T-helper 1 cell treated with Interleukin-12 subunit alpha and Interleukin-12 subunit beta and Interleukin-4 antibody, amounts not matched to agents 30 μg/mL and 1 μg/mL, for 36 hours (primary cell): ENCODE results near the gene REN.

Experiments used
- H3K27ac Mint-ChIP-seq: one replicate; pipeline ENCODE4 v1.8.0; 2021; ENCODE audit warnings: mild to moderate bottlenecking, mixed read lengths
- H3K27me3 Mint-ChIP-seq: one replicate; pipeline ENCODE4 v1.8.0; 2021; ENCODE audit warnings: low read depth, mixed read lengths
- H3K36me3 Mint-ChIP-seq: one replicate; pipeline ENCODE4 v1.8.0; 2021; ENCODE audit warnings: low read depth, mixed read lengths
- H3K4me1 Mint-ChIP-seq: one replicate; pipeline ENCODE4 v1.8.0; 2021; ENCODE audit warnings: low read depth, mixed read lengths
- H3K4me3 Mint-ChIP-seq: one replicate; pipeline ENCODE4 v1.8.0; 2021; ENCODE audit warnings: mild to moderate bottlenecking, moderate library complexity, mixed read lengths
- H3K9me3 Mint-ChIP-seq: one replicate; pipeline ENCODE4 v1.8.0; 2021; ENCODE audit warnings: mixed read lengths

Gene REN

GRCh38 chr1:204166219-204166618 lies at the start of gene REN:
REN (minus strand) TSS chr1:204166337; CDS start chr1:204166293, 44 bp downstream.
- H3K27ac Mint-ChIP-seq: no peak within 1 kb of the TSS
- H3K9me3 Mint-ChIP-seq: peaks cover 31% of the 10 kb centered on the region
- no peaks in the 10 kb centered on the region for H3K36me3 Mint-ChIP-seq
- no peak within 1 kb of the TSS for H3K4me3 Mint-ChIP-seq
- H3K27me3 Mint-ChIP-seq: peaks cover 4% of the 10 kb centered on the region
- H3K4me1 Mint-ChIP-seq: no peaks in the 10 kb centered on the region

- no peak within 1 kb of the TSS for H3K27ac Mint-ChIP-seq
Measured at GRCh38 chr1:204213668-204214662, 47.8 kb upstream of the REN start, which contains the start of gene GOLT1A. GOLT1A (minus strand) TSS chr1:204213988; CDS start chr1:204213906, 82 bp downstream.

GRCh38 chr1:204212715-204213114 lies 46.6 kb upstream of the REN start:
- Mint-ChIP-seq H3K27me3 (peaks cover 10% of the 10 kb centered on the region), H3K27ac (no peak overlapping the region), H3K9me3 (no peaks in the 10 kb centered on the region), H3K4me3 (no peak overlapping the region), H3K4me1 (peaks cover 3% of the 10 kb centered on the region), H3K36me3 (no peaks in the 10 kb centered on the region)

More at GRCh38 chr1:204213668-204214662, 47.8 kb upstream of the REN start, which contains the start of gene GOLT1A:
- H3K9me3 Mint-ChIP-seq: no peaks in the 10 kb centered on the region
- H3K4me1 Mint-ChIP-seq: peaks cover 3% of the 10 kb centered on the region
- peak within 1 kb of the TSS; percentile 25 for H3K4me3 Mint-ChIP-seq
- H3K27me3 Mint-ChIP-seq: peaks cover 10% of the 10 kb centered on the region
- H3K36me3 Mint-ChIP-seq: no peaks in the 10 kb centered on the region

GRCh38 chr1:204211046-204211445 lies 44.9 kb upstream of the REN start:
- Mint-ChIP-seq H3K27me3 (peaks cover 19% of the 10 kb centered on the region), H3K9me3 (no peaks in the 10 kb centered on the region), H3K36me3 (no peaks in the 10 kb centered on the region), H3K27ac (no peak overlapping the region), H3K4me3 (no peak overlapping the region), H3K4me1 (peaks cover 3% of the 10 kb centered on the region)

- H3K36me3 Mint-ChIP-seq: no peaks in the 10 kb centered on the region
- H3K4me3 Mint-ChIP-seq: no peak overlapping the region
- peaks cover 29% of the 10 kb centered on the region for H3K27me3 Mint-ChIP-seq
- H3K4me1 Mint-ChIP-seq: no peaks in the 10 kb centered on the region
- H3K9me3 Mint-ChIP-seq: no peaks in the 10 kb centered on the region
- H3K27ac Mint-ChIP-seq: no peak overlapping the region
Measured at GRCh38 chr1:204207136-204207616, 41.0 kb upstream of the REN start.

- no peaks in the 10 kb centered on the region for H3K36me3 Mint-ChIP-seq
- H3K4me3 Mint-ChIP-seq: no peak overlapping the region
- H3K27ac Mint-ChIP-seq: no peak overlapping the region
- H3K9me3 Mint-ChIP-seq: no peaks in the 10 kb centered on the region
- peaks cover 29% of the 10 kb centered on the region for H3K27me3 Mint-ChIP-seq
- H3K4me1 Mint-ChIP-seq: no peaks in the 10 kb centered on the region
Measured at GRCh38 chr1:204206121-204206520, 40.0 kb upstream of the REN start.

GRCh38 chr1:204205486-204205885 lies 39.3 kb upstream of the REN start:
- Mint-ChIP-seq H3K9me3 (no peaks in the 10 kb centered on the region), H3K27ac (no peak overlapping the region), H3K4me1 (no peaks in the 10 kb centered on the region), H3K36me3 (no peaks in the 10 kb centered on the region), H3K27me3 (peaks cover 33% of the 10 kb centered on the region), H3K4me3 (no peak overlapping the region)

- no peaks in the 10 kb centered on the region for H3K36me3 Mint-ChIP-seq
- H3K27me3 Mint-ChIP-seq: peaks cover 33% of the 10 kb centered on the region
- H3K4me3 Mint-ChIP-seq: no peak overlapping the region
- H3K9me3 Mint-ChIP-seq: no peaks in the 10 kb centered on the region
- H3K4me1 Mint-ChIP-seq: no peaks in the 10 kb centered on the region
- H3K27ac Mint-ChIP-seq: no peak overlapping the region
Measured at GRCh38 chr1:204204944-204205343, 38.8 kb upstream of the REN start.

GRCh38 chr1:204203206-204203767 lies 37.1 kb upstream of the REN start:
- H3K9me3 Mint-ChIP-seq: no peaks in the 10 kb centered on the region

GRCh38 chr1:204202481-204202880 lies 36.3 kb upstream of the REN start:
- Mint-ChIP-seq H3K4me3 (no peak overlapping the region), H3K9me3 (no peaks in the 10 kb centered on the region), H3K36me3 (no peaks in the 10 kb centered on the region), H3K27ac (no peak overlapping the region), H3K4me1 (no peaks in the 10 kb centered on the region), H3K27me3 (peaks cover 33% of the 10 kb centered on the region)

More at GRCh38 chr1:204203206-204203767, 37.1 kb upstream of the REN start:
- Mint-ChIP-seq H3K4me3 (no peak overlapping the region), H3K4me1 (no peaks in the 10 kb centered on the region), H3K27me3 (peaks cover 33% of the 10 kb centered on the region), H3K36me3 (no peaks in the 10 kb centered on the region), H3K27ac (no peak overlapping the region)

GRCh38 chr1:204201348-204202040 lies 35.4 kb upstream of the REN start:
- Mint-ChIP-seq H3K36me3 (no peaks in the 10 kb centered on the region), H3K27me3 (peaks cover 27% of the 10 kb centered on the region), H3K9me3 (no peaks in the 10 kb centered on the region), H3K27ac (no peak overlapping the region), H3K4me1 (no peaks in the 10 kb centered on the region), H3K4me3 (no peak overlapping the region)

- Mint-ChIP-seq H3K4me1 (no peaks in the 10 kb centered on the region), H3K27me3 (peaks cover 11% of the 10 kb centered on the region), H3K9me3 (peaks cover 3% of the 10 kb centered on the region)
Measured at GRCh38 chr1:204199579-204199978, 33.4 kb upstream of the REN start.

GRCh38 chr1:204198348-204199340 lies 32.5 kb upstream of the REN start:
- Mint-ChIP-seq H3K36me3 (no peaks in the 10 kb centered on the region), H3K9me3 (peaks cover 3% of the 10 kb centered on the region), H3K27me3 (peaks cover 4% of the 10 kb centered on the region), H3K4me1 (no peaks in the 10 kb centered on the region), H3K27ac (no peak overlapping the region), H3K4me3 (no peak overlapping the region)

More at GRCh38 chr1:204199579-204199978, 33.4 kb upstream of the REN start:
- Mint-ChIP-seq H3K36me3 (no peaks in the 10 kb centered on the region), H3K27ac (no peak overlapping the region), H3K4me3 (no peak overlapping the region)
